ENCODE results near the gene FUZ. TPM values are rescaled to one million over a fixed set of nuclear protein-coding genes. Genes with fewer than 3 reads are reported as not detected.
A peak's percentile ranks its signal among the peaks of the same experiment; 100 is the strongest.
"Not testable (repeated sequence)": the region's sequence is repeated elsewhere in the genome, so short reads cannot be mapped to it uniquely, and the experiment has no call there.

FUZ gene
- total and polyA plus RNA-seq, 4 donors = 18.4 to 36.8 (median 30.2) TPM

DNA sequence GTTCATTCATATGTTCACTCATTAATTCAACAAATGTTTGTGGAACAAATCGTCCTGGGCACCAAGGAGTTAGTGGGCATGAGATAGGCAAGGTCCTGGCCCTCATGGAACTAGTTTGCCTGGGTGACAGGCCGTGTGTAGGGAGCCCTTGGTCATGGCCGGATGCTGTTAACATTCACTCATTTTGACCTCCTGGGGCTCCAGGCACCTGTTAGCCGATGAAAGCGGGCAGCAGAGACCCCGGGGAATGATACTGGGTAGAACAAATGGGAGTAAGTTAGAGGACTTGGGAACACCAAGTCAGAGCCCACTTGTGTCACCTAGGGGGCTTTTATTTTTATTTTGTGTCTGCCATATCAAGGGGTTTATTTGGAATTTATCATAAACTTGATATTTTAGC lies 11.6 kb upstream of the FUZ start:
- no peak overlapping the region for H3K9ac ChIP-seq (ENCODE audit: insufficient read depth in 1 of 2, low read length in 2 of 2)
- peaks cover 0 to 27% (median 14%) of the 10 kb centered on the region in 4 donors for H3K36me3 ChIP-seq (ENCODE audit: control insufficient read depth in 4 of 4, insufficient read depth in 4 of 4, low read length in 4 of 4)
- no peak overlapping the region for H3K4me3 ChIP-seq
- DNase-seq (no peak), ATAC-seq (ENCODE audit: insufficient read depth, low FRiP score) (no peak)
- H3K27ac ChIP-seq (ENCODE audit: low read depth in 1 of 2, low read length in 1 of 2) = no peak overlapping the region
- TF ChIP-seq CTCF (IDR thresholded peaks at IDR 0.05; ENCODE audit: control extremely low read depth, extremely low read depth) = no peak
- H3K9me3 ChIP-seq (ENCODE audit: control insufficient read depth in 4 of 4, insufficient read depth in 3 of 4, low read length in 3 of 4) = no peaks in the 10 kb centered on the region
- peaks cover 0 to 3% (median 0%) of the 10 kb centered on the region in 5 donors for H3K4me1 ChIP-seq (ENCODE audit: control insufficient read depth in 5 of 5, insufficient read depth in 5 of 5, low read length in 5 of 5)
- 91 to 92% methylated on average over 6 of the region's 6 CpGs for WGBS, 2 donors
- H3K27me3 ChIP-seq (ENCODE audit: control insufficient read depth in 3 of 3, insufficient read depth in 3 of 3, low read length in 2 of 3) = no peaks in the 10 kb centered on the region

DNA sequence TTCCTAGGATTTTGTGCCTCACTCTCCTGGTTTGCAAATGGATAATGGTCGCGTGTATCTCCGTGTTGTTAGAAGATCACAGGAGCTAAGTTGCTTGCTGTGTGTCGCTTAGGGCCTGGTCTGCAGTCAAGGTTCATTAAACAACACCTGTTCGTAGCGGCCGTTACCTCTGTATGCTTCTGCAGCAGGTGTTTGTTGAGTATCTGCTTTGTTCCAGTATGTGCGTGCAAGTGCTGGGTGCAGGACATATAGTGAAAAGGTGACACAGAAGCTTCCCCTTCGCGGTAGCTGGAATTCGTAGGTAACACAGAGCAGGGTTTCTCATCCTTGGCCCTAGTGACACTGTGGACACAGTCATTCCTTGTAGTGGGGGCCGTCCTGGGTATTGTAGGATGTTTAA lies 10.4 kb upstream of the FUZ start:
- 91 to 94% methylated on average over 12 of the region's 12 CpGs for WGBS, 2 donors
- ATAC-seq (ENCODE audit: insufficient read depth, low FRiP score) (no peak), DNase-seq (no peak)
- no peaks in the 10 kb centered on the region for H3K9me3 ChIP-seq (ENCODE audit: control insufficient read depth in 4 of 4, insufficient read depth in 3 of 4, low read length in 3 of 4)
- no peak overlapping the region for H3K27ac ChIP-seq (ENCODE audit: low read depth in 1 of 2, low read length in 1 of 2)
- peaks cover 0 to 26% (median 10%) of the 10 kb centered on the region in 4 donors for H3K36me3 ChIP-seq (ENCODE audit: control insufficient read depth in 4 of 4, insufficient read depth in 4 of 4, low read length in 4 of 4)
- no peak overlapping the region for H3K4me3 ChIP-seq
- peaks cover 0 to 9% (median 4%) of the 10 kb centered on the region in 5 donors for H3K4me1 ChIP-seq (ENCODE audit: control insufficient read depth in 5 of 5, insufficient read depth in 5 of 5, low read length in 5 of 5)
- H3K27me3 ChIP-seq (ENCODE audit: control insufficient read depth in 3 of 3, insufficient read depth in 3 of 3, low read length in 2 of 3) = no peaks in the 10 kb centered on the region
- no peak overlapping the region for H3K9ac ChIP-seq (ENCODE audit: insufficient read depth in 1 of 2, low read length in 2 of 2)
- TF ChIP-seq CTCF (IDR thresholded peaks at IDR 0.05; ENCODE audit: control extremely low read depth, extremely low read depth) = no peak

DNA sequence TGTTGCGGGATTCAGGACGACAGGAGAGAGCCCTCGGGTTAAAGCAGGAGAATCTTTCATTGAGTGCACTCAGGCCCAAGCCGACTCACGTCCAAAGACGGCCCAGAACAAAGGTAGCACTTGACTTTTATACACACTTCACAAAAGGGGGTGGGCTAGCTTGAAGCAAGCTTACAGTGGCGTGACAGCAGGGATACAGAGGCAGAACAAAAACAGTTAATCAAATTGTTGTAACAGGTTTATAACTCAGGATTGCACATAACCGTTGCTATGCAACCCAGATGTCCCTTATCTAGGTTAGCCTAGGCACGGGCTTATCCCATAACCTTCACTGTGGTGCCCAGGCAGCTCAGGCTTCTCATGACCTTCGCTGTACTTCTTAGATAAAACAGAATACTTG lies 7.0 kb upstream of the FUZ start:
- H3K27ac ChIP-seq (ENCODE audit: low read depth in 1 of 2, low read length in 1 of 2) = peak overlapping the region; percentile 45 to 79
- DNase-seq (no peak), ATAC-seq (ENCODE audit: insufficient read depth, low FRiP score) (no peak)
- no peak for TF ChIP-seq CTCF (IDR thresholded peaks at IDR 0.05; ENCODE audit: control extremely low read depth, extremely low read depth)
- no peak overlapping the region for H3K9ac ChIP-seq (ENCODE audit: insufficient read depth in 1 of 2, low read length in 2 of 2)
- H3K36me3 ChIP-seq (ENCODE audit: control insufficient read depth in 4 of 4, insufficient read depth in 4 of 4, low read length in 4 of 4) = peaks cover 0 to 17% (median 10%) of the 10 kb centered on the region in 4 donors
- no peaks in the 10 kb centered on the region for H3K27me3 ChIP-seq (ENCODE audit: control insufficient read depth in 3 of 3, insufficient read depth in 3 of 3, low read length in 2 of 3)
- H3K4me1 ChIP-seq (ENCODE audit: control insufficient read depth in 5 of 5, insufficient read depth in 5 of 5, low read length in 5 of 5) = peaks cover 0 to 9% (median 4%) of the 10 kb centered on the region in 5 donors
- no peak overlapping the region for H3K4me3 ChIP-seq
- 68 to 82% methylated on average over 10 of the region's 10 CpGs for WGBS, 2 donors
- no peaks in the 10 kb centered on the region for H3K9me3 ChIP-seq (ENCODE audit: control insufficient read depth in 4 of 4, insufficient read depth in 3 of 4, low read length in 3 of 4)

DNA sequence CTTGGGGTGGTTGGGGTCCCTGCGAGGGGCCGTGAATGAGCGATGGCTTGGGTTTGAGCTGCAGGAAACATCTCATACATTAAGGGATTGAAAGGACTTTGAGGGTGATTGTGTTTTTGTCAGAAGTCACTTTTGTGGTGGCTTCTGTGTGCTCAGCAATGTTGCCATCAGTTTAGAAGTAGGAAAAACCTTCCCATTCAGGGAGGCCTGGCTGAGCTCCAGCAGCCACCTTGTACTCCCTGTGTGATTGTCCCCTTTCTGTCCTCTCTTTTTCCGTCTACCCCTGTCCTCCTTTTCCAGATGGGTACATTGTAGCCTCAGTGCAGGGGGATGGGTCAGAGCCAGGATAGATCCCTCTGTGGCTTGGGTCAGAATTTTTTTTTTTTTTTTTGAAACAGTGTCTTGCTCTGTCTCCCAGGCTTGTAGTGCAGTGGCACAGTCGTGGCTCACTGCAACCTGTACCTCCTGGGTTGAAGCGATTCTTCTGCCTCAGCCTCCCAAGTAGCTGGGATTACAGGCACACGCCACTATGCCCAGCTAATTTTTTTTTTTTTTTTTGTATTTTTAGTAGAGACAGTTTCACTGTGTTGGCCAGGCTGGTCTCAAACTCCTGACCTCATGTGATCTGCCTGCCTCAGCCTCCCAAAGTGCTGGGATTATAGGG lies 6.5 kb upstream of the FUZ start:
- not testable (repeated sequence) for H3K9me3 ChIP-seq (ENCODE audit: control insufficient read depth in 4 of 4, insufficient read depth in 3 of 4, low read length in 3 of 4); ATAC-seq (ENCODE audit: insufficient read depth, low FRiP score); H3K27me3 ChIP-seq (ENCODE audit: control insufficient read depth in 3 of 3, insufficient read depth in 3 of 3, low read length in 2 of 3); DNase-seq; H3K4me1 ChIP-seq (ENCODE audit: control insufficient read depth in 5 of 5, insufficient read depth in 5 of 5, low read length in 5 of 5); H3K4me3 ChIP-seq
- Histone ChIP-seq H3K27ac (ENCODE audit: low read depth in 1 of 2, low read length in 1 of 2) (peak overlapping the region; percentile 45 to 95), H3K9ac (ENCODE audit: insufficient read depth in 1 of 2, low read length in 2 of 2) (peak overlapping the region; percentile 97 to 98), H3K36me3 (ENCODE audit: control insufficient read depth in 4 of 4, insufficient read depth in 4 of 4, low read length in 4 of 4) (peaks cover 0 to 17% (median 10%) of the 10 kb centered on the region in 4 donors)
- WGBS, 2 donors = 75 to 89% methylated on average over 7 of the region's 7 CpGs
